GM12892 (cell line): ENCODE measurements around the gene CSNK1D.

Experiments
- POLR2A ChIP-seq: IDR thresholded peaks from 2 replicates; pipeline ENCODE4 v1.6.1; 2011; ENCODE audit warnings: low read depth, low read length, control low read depth
- POLR2AphosphoS5 ChIP-seq: IDR thresholded peaks from 2 replicates; pipeline ENCODE4 v1.6.1; 2011; ENCODE audit warnings: low read depth, low read length, control low read depth

DNA sequence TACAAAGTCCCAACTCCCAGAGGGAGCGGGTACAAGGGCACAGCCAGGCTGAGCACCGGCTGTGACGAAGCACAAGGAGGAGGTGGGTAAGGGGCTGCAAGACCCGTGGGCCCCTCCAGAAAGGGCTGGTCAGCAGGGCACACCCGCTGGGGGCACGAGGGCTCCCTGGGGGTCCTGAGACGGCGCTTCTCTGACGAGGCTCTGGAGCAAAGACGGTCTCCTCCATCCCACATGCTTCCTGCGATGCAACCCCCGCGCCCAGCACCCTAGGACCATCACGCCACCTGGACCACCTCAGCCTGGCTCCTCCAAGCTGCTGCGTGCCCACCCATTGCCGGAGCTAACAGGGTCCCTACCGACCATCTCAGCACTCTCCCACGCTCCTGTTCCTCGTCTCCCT, 69.6 kb downstream of the CSNK1D start:
- TF ChIP-seq POLR2A: no peak
- TF ChIP-seq POLR2AphosphoS5: no peak
